Panc1 (cell line): ENCODE measurements around the gene WDR47. TPM values are rescaled to one million over a fixed set of nuclear protein-coding genes. Genes with fewer than 3 reads are reported as not detected.

Source experiments
- ATAC-seq: fragments of 200-7000 bp; cut with Tn5 transposase; 2 replicates; pipeline ENCODE4 v1.9.1; 2020; ENCODE audit warnings: mild to moderate bottlenecking, moderate library complexity
- BruUV-seq: library from RNA; stranded (reverse); fragments of 400-500 nt; replicated peaks from 2 replicates; lab custom pipeline; 2021; lab: Mats Ljungman, UMichigan
- CTCF ChIA-PET: fragments of 300-600 bp; sonication (Branson Sonifier 250); formaldehyde crosslinking; loops from one replicate; lab custom pipeline; 2022; ENCODE audit warnings: antibody characterized with exemption; lab: Charles Lee
- POLR2A ChIA-PET: fragments of 300-600 bp; sonication (Branson Sonifier 250); formaldehyde crosslinking; loops from one replicate; lab custom pipeline; 2022; ENCODE audit warnings: antibody characterized with exemption; lab: Charles Lee
- DNase-seq: peaks from one replicate; pipeline ENCODE4 v3.0.0-alpha.2; 2010; ENCODE audit warnings: low read depth, low spot score
- H3K27ac ChIP-seq: 2 replicates; pipeline ENCODE4 v1.5.1; 2011; ENCODE audit warnings: mild to moderate bottlenecking, low read length, inconsistent platforms
- H3K27me3 ChIP-seq: fragments of 200-500 bp; sonication (Bioruptor generic); 2 replicates; pipeline ENCODE4 v1.6.0; 2014; ENCODE audit warnings: low read length, inconsistent platforms; ENCODE audit not compliant: control insufficient read depth, insufficient read depth
- H3K36me3 ChIP-seq: fragments of 200-500 bp; sonication (Bioruptor generic); 2 replicates; pipeline ENCODE4 v1.5.1; 2014; ENCODE audit warnings: inconsistent platforms, mild to moderate bottlenecking, low read length, moderate library complexity; ENCODE audit not compliant: control insufficient read depth, insufficient read depth
- H3K4me1 ChIP-seq: 2 replicates; pipeline ENCODE4 v1.5.1; 2011; ENCODE audit warnings: inconsistent platforms, mild to moderate bottlenecking, low read length, moderate library complexity; ENCODE audit not compliant: control insufficient read depth, insufficient read depth
- H3K4me3 ChIP-seq, 2 experiments: 2 replicates each; pipeline ENCODE4 v1.5.1; 2011 to 2012; ENCODE audit warnings: low read depth in 2 of 2, low read length in 2 of 2, mild to moderate bottlenecking in 2 of 2, inconsistent platforms in 1 of 2, moderate library complexity in 1 of 2
- H3K9me3 ChIP-seq: fragments of 200-500 bp; sonication (Bioruptor generic); 2 replicates; pipeline ENCODE4 v1.5.1; 2014; ENCODE audit warnings: low read depth, mild to moderate bottlenecking, inconsistent platforms, low read length, moderate library complexity; ENCODE audit not compliant: control insufficient read depth, insufficient read depth
- POLR2AphosphoS5 ChIP-seq: IDR thresholded peaks from 2 replicates; pipeline ENCODE4 v1.6.1; 2012; ENCODE audit warnings: mild to moderate bottlenecking, low read depth, low read length, moderate library complexity
- SIN3A ChIP-seq: IDR thresholded peaks from 2 replicates; pipeline ENCODE4 v1.6.1; 2012; ENCODE audit warnings: low read depth, mild to moderate bottlenecking, low read length, moderate library complexity, borderline replicate concordance; ENCODE audit not compliant: insufficient read depth
- TCF7L2 ChIP-seq: IDR thresholded peaks from 2 replicates; pipeline ENCODE4 v1.6.1; 2011; ENCODE audit warnings: mild to moderate bottlenecking, low read depth, low read length, inconsistent platforms
- in situ Hi-C: cut with HindIII; loops from 2 replicates; pipeline ENCODE4 v1.10.0; 2016; ENCODE audit warnings: low sequenced_read_pairs, low pct_unique_long_range_greater_than_20kb
- intact Hi-C: fragments of 100-400 bp; cut with micrococcal nuclease; formaldehyde crosslinking; loops from one replicate; pipeline ENCODE4 v1.10.0; 2022; ENCODE audit not compliant: unreplicated experiment
- total RNA-seq: library from RNA; stranded (reverse); gene quantifications from one replicate; pipeline ENCODE4 v1.2.1, GENCODE V29; 2021; ENCODE audit not compliant: unreplicated experiment
- TF ChIP-seq, protein P1 (sequence below): fragments of 450-650 bp; IDR thresholded peaks from 2 replicates; pipeline ENCODE4 v1.5.1; 2017; ENCODE audit warnings: mild to moderate bottlenecking
- TF ChIP-seq, protein P2 (sequence below), 2 experiments: IDR thresholded peaks; 2 replicates each; pipeline ENCODE4 v1.6.1; 2011 to 2012; ENCODE audit warnings: low read depth in 2 of 2, control low read depth in 1 of 2, low read length in 1 of 2, mild to moderate bottlenecking in 1 of 2, moderate library complexity in 1 of 2; ENCODE audit not compliant: insufficient read depth in 1 of 2

WDR47 gene
- total RNA-seq, 1 experiment from 2014 or later: 9.6 TPM

DNA sequence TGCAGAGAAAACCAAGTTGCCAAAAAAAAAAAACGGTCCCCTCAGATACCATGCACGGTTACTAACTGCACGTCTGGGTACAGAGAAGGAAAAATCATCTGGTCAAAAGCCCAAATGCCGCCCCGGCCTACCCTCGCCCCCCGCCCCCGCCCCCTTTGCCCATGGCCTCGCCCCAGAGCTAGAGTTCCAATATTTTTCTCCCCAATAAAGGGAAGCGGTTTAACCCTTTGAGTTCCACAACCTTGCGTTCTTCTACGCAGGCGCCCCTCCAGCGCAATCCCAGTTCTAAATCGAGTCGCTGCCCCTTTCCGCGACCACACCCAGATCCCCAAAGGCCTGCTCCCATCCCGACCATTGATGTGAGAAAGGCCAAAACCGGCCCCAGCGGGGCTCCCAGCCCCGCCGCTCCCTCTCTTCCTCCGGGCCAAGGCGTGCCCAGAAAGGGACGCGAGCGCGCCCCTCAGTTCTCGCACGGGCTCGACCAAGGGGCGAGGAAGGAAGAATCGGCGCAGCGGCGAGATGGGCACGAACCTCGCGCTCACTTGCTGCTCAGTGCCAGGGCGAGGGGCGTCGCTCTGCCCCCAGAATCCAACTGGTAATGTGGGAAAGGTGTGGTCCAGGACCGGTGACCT lies 797 bp downstream of the WDR47 start:
- no peaks in the 10 kb centered on the region for H3K9me3 ChIP-seq
- ChIA-PET POLR2A (interaction anchor here (0.6 kb wide), 1 partner anchor 172 kb away, joined by 5 read pairs; no protein-coding TSS in a partner anchor), CTCF (interaction anchor here (0.6 kb wide), 1 partner anchor 198 kb away, joined by 5 read pairs; no protein-coding TSS in a partner anchor)
- no peaks in the 10 kb centered on the region; the same call in 1 of the 2 replicates for H3K36me3 ChIP-seq
- peak overlapping the region; percentile 86 to 87 for H3K4me3 ChIP-seq
- no TSS peak for BruUV-seq
- TF ChIP-seq POLR2AphosphoS5: no peak
- TF ChIP-seq, protein P1, sequence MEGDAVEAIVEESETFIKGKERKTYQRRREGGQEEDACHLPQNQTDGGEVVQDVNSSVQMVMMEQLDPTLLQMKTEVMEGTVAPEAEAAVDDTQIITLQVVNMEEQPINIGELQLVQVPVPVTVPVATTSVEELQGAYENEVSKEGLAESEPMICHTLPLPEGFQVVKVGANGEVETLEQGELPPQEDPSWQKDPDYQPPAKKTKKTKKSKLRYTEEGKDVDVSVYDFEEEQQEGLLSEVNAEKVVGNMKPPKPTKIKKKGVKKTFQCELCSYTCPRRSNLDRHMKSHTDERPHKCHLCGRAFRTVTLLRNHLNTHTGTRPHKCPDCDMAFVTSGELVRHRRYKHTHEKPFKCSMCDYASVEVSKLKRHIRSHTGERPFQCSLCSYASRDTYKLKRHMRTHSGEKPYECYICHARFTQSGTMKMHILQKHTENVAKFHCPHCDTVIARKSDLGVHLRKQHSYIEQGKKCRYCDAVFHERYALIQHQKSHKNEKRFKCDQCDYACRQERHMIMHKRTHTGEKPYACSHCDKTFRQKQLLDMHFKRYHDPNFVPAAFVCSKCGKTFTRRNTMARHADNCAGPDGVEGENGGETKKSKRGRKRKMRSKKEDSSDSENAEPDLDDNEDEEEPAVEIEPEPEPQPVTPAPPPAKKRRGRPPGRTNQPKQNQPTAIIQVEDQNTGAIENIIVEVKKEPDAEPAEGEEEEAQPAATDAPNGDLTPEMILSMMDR: no peak
- no peak for TF ChIP-seq TCF7L2
- TF ChIP-seq, protein P2, sequence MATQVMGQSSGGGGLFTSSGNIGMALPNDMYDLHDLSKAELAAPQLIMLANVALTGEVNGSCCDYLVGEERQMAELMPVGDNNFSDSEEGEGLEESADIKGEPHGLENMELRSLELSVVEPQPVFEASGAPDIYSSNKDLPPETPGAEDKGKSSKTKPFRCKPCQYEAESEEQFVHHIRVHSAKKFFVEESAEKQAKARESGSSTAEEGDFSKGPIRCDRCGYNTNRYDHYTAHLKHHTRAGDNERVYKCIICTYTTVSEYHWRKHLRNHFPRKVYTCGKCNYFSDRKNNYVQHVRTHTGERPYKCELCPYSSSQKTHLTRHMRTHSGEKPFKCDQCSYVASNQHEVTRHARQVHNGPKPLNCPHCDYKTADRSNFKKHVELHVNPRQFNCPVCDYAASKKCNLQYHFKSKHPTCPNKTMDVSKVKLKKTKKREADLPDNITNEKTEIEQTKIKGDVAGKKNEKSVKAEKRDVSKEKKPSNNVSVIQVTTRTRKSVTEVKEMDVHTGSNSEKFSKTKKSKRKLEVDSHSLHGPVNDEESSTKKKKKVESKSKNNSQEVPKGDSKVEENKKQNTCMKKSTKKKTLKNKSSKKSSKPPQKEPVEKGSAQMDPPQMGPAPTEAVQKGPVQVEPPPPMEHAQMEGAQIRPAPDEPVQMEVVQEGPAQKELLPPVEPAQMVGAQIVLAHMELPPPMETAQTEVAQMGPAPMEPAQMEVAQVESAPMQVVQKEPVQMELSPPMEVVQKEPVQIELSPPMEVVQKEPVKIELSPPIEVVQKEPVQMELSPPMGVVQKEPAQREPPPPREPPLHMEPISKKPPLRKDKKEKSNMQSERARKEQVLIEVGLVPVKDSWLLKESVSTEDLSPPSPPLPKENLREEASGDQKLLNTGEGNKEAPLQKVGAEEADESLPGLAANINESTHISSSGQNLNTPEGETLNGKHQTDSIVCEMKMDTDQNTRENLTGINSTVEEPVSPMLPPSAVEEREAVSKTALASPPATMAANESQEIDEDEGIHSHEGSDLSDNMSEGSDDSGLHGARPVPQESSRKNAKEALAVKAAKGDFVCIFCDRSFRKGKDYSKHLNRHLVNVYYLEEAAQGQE (IDR thresholded peaks at IDR 0.05; ENCODE audit: insufficient read depth in 1 of 2, low read depth in 2 of 2, low read length in 1 of 2): no peak
- no peak for TF ChIP-seq SIN3A
- no peaks in the 10 kb centered on the region for H3K4me1 ChIP-seq
- H3K27ac ChIP-seq: peak overlapping the region; percentile 69
- no peaks in the 10 kb centered on the region for H3K27me3 ChIP-seq
- DNase-seq (no peak), ATAC-seq (peak; percentile 49)
- in situ Hi-C loops (no loop called here), intact Hi-C loops (no loop called here)

DNA sequence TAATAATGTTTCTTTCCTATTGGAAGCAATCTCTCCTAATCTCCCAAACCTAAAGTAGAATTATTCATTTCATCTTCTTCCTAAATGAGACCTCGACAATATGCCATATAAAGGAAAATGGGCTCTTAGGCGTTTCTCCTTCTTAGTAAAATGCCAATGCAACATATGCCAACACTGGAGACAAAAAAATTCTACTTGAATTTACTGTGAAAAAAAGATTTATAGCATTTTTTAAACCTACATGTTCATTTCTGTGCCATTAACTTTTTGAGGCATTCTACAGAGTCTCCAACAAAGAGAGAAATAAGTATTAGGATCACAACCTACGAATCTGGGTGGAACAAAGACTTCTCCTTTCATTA lies 1.3 kb downstream of the WDR47 start:
- in situ Hi-C loops: no loop called here
- peak overlapping the region; percentile 63; the same call in 1 of the 2 replicates for H3K27ac ChIP-seq
- ATAC-seq (no peak), DNase-seq (no peak)
- POLR2A ChIA-PET: interaction anchor here (0.6 to 0.7 kb wide), 2 partner anchors 34 to 1799 kb away, joined by 7 to 10 read pairs; no protein-coding TSS in a partner anchor
- BruUV-seq: TSS peak; percentile 93
- intact Hi-C loops: no loop called here
- no peaks in the 10 kb centered on the region; the same call in 1 of the 2 replicates for H3K36me3 ChIP-seq
- no peaks in the 10 kb centered on the region for H3K27me3 ChIP-seq
- TF ChIP-seq, protein P1: no peak
- TF ChIP-seq POLR2AphosphoS5 (no peak), TCF7L2 (no peak), SIN3A (no peak)
- TF ChIP-seq, protein P2 (IDR thresholded peaks at IDR 0.05; ENCODE audit: insufficient read depth in 1 of 2, low read depth in 2 of 2, low read length in 1 of 2): no peak
- CTCF ChIA-PET: no interaction called here
- no peaks in the 10 kb centered on the region for H3K9me3 ChIP-seq
- no peaks in the 10 kb centered on the region for H3K4me1 ChIP-seq
- peak overlapping the region; percentile 86 to 87 for H3K4me3 ChIP-seq
